Measurements from ENCODE around the gene PLA1A.

GRCh38 chr3:119636249-119636648 is 38.6 kb downstream of the PLA1A start:
- TF ChIP-seq EZH2 (IDR thresholded peaks at IDR 0.05; ENCODE audit: insufficient read depth, poor library complexity, severe bottlenecking) (no peak), EZH2phosphoT487 (IDR thresholded peaks at IDR 0.05; ENCODE audit: insufficient read depth, low read depth) (no peak)

All from GM23248 (cell line).